Tongue (tissue), 2 donors: ENCODE measurements around the gene ZSCAN5C. TPM values are rescaled to one million over a fixed set of nuclear protein-coding genes. Genes with fewer than 3 reads are reported as not detected.
"Not testable (repeated sequence)": the region's sequence is repeated elsewhere in the genome, so short reads cannot be mapped to it uniquely, and the experiment has no call there.

Source experiments
- DNase-seq: peaks from one replicate; pipeline ENCODE4 v3.0.0-alpha.2; 2015
- total RNA-seq: library from RNA; depleted of rRNA; stranded (reverse); fragments of >200 nt; gene quantifications from one replicate; pipeline ENCODE4 v1.2.3, GENCODE V29; 2014

Gene ZSCAN5C, protein sequence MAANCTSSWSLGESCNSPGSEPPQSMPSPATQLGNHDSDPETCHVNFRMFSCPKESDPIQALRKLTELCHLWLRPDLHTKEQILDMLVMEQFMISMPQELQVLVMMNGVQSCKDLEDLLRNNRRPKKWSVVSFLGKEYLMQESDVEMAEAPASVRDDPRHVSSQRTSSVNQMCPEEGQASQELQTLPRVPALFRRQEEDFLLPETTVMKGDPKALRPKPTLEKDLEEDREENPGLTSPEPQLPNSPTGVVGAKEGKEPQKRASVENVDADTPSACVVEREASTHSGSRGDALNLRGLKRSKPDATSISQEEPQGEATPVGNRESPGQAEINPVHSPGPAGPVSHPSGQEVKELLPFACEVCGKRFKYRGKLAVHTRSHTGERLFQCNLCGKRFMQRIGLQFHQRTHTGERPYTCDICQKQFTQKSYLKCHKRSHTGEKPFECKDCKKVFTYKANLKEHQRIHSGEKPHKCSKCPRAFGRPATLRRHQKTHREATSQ
- total RNA-seq, result not detected

DNA sequence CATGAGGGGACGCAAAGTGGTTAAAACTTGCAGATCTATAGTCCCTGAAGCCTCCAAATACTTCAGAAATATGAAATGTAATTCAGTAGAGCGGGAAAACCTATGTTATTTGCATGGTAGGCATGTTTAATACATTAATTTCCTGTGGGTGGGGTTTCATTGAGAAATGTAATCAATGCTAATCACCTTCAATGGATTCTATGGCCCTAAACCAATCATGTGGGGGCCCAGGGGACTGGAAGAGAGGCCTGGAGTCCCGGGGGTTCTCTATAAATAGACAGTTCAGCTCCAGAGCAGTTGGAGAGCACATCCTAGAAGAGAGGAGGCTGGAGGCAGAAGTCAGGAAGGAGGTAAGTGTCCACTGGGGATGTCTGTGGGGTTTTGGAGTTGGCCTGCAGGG, at the start of gene ZSCAN5C:
Gene ZSCAN5C, plus strand, starts transcription at position 301 of the 400 bp plus-strand sequence. CDS start 3,641 bp downstream, outside the sequence.
- no peak for DNase-seq

- no peak for DNase-seq
Observed at GRCh38 chr19:56152644-56153043, 49.4 kb upstream of the ZSCAN5C start.

DNA sequence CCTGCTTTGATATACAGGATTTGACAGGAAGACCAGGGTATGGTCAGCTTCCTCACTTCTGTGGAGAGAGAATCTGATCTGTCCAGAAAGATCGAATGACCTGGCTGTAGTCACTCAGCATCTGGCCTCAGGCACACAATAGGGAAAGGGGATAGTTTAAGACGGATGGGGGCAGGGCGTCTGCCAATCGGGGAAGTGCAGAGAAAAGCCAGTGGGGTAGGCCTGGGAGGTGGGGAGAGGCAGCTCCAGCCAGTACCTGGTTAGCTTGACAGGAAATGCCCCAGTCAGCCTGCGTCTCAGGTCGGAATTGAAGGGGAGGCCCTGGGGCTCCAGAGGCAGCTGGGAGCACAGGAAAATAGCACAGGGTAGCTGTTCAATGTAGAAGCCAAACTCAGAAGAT, 48.6 kb upstream of the ZSCAN5C start:
- DNase-seq, result no peak

GRCh38 chr19:56155124-56155687, 46.9 kb upstream of the ZSCAN5C start:
- DNase-seq, result no peak

DNA sequence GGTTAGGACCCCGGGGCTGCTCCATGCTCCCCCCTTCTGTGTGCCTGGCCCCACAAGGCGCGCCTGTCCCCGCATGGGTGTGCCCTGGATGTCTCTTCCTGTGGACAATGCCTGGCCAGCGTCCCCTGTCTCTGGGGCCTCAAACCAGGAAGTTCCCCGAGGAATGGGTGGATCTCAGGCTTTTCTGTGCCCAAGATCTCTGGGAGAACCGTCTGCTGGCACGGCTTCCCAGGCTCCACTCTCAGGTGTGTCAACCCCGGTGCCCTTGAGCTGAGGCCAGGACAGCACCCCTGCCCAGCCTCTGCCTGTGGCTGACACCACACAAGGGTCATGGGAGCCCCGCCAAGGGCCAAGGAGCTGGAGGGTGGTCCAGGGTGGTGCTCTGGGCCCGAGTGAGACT, 45.3 kb upstream of the ZSCAN5C start:
- DNase-seq, result no peak

DNA sequence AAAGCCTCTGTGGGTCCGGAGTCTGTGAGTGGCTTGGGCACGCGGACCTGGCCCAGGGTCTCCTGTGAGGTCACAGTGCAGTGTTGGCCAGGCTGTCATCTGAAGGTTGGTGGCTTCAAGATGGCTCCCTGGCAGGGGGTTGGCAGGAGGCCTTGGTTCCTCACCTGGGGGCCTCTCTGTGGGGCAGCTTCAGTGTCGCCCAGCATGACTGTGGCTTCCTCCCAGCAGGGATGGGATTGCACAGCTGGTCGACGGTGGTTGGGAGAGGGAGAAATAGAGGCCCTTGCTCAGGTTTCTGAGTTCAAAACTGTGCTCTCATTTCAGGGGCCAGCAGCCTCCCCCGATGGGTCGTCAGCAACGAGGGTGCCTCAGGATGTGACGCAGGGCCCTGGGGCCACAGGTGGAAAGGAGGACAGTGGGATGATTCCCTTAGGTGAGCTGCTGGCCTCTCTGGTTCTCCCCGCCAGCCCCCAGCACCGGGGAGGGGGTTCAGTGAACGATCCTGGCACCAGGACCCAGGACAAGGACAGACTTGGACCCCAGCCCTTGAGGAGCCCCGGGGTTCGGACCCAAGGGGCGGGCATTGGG, 43.8 kb upstream of the ZSCAN5C start:
- DNase-seq, result no peak

GRCh38 chr19:56159009-56159559, 43.0 kb upstream of the ZSCAN5C start:
- DNase-seq, result no peak

GRCh38 chr19:56159622-56160271, 42.3 kb upstream of the ZSCAN5C start:
- no peak for DNase-seq

GRCh38 chr19:56161534-56161933, 40.5 kb upstream of the ZSCAN5C start:
- no peak for DNase-seq

- DNase-seq, result no peak
Observed at GRCh38 chr19:56162258-56162657, 39.8 kb upstream of the ZSCAN5C start.

DNA sequence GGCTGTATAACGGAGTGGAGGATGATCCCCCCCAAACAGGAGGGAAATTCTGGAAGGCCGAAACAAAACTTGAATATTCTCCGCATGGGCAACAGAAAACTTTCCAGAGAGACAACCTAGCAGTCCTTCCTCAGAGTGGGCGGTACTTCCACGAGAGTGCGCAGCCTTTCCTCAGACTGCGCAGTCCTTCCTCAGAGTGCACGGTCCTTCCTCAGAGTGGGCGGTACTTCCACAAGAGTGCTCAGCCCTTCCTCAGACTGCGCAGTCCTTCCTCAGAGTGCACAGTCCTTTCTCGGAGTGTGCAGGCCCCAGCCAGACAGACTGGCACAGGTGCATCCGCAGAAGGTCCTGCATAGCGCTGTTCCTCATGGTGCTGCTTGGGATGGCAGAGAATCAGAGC, 39.0 kb upstream of the ZSCAN5C start:
- DNase-seq, result no peak

GRCh38 chr19:56167064-56167578, 35.0 kb upstream of the ZSCAN5C start:
- peak; percentile 40 for DNase-seq

GRCh38 chr19:56170261-56170660, 31.8 kb upstream of the ZSCAN5C start:
- no peak for DNase-seq

DNA sequence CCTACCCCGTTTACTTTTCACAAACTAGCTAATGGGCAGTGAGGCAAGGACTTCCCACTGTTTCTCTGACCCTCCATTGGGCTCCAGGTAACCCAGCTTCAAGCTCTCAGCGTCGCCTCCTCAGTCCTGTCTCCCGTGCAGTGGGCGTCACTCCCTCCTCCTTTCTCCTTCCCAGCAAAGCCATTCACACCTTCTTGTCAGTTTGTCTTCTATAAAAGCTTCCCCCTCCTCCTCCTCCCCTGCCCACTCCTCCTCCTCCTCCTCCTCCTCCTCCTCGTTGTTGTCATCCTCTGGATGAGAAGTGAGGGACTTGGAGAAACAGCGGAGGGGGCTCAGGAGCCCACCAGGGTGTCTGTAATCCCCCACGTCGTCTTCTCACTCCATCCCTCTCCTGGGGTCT, 28.0 kb upstream of the ZSCAN5C start:
- no peak for DNase-seq

- DNase-seq, result no peak
Observed at GRCh38 chr19:56174550-56174949, 27.5 kb upstream of the ZSCAN5C start.

DNA sequence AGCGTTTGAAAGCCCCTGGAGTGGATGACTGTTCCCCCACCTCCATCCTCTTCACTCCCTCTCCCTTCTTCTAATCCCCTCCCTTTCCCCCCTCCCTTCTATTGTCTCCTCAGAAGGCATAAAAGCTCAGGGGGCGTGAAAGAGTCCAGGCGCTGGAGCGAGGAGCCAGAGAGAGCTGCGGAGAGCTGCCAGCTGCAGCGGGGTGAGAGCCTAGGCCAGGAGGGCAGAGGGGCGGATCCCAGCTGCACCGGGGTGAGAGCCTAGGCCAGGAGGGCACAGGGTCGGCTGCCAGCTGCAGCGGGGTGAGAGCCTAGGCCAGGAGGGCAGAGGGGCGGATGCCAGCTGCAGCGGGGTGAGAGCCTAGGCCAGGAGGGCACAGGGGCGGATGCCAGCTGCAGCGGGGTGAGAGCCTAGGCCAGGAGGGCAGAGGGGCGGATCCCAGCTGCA, 26.2 kb upstream of the ZSCAN5C start, which contains the start of gene GALP:
Gene GALP, plus strand, starts transcription at position 148 of the 447 bp plus-strand sequence. CDS start 1,101 bp downstream, outside the sequence.
- DNase-seq, result not testable (repeated sequence)

DNA sequence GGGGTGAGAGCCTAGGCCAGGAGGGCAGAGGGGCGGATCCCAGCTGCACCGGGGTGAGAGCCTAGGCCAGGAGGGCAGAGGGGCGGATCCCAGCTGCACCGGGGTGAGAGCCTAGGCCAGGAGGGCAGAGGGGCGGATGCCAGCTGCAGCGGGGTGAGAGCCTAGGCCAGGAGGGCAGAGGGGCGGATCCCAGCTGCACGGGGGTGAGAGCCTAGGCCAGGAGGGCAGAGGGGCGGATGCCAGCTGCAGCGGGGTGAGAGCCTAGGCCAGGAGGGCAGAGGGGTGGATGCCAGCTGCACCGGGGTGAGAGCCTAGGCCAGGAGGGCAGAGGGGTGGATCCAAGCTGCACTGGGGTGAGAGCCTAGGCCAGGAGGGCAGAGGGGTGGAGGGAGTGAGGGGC, 25.8 kb upstream of the ZSCAN5C start:
- DNase-seq, result not testable (repeated sequence)

DNA sequence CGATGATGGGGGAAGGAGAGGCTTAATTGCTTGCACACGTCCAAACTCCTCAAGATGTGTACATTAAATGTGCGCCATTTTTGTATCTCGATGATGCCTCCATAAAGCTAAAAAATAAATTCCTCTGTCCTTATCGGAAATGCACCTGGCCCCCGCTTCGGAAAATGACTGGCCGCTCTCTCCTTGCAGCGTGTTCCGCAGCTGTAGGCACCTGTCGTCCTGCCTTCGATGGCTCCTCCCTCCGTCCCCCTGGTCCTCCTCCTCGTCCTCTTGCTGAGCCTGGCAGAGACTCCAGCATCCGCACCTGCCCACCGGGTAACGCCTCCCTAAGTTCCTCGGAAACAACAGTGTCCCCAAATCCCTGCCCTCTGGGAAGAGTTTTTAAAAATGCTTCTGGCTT, 25.2 kb upstream of the ZSCAN5C start:
- DNase-seq, result no peak

DNA sequence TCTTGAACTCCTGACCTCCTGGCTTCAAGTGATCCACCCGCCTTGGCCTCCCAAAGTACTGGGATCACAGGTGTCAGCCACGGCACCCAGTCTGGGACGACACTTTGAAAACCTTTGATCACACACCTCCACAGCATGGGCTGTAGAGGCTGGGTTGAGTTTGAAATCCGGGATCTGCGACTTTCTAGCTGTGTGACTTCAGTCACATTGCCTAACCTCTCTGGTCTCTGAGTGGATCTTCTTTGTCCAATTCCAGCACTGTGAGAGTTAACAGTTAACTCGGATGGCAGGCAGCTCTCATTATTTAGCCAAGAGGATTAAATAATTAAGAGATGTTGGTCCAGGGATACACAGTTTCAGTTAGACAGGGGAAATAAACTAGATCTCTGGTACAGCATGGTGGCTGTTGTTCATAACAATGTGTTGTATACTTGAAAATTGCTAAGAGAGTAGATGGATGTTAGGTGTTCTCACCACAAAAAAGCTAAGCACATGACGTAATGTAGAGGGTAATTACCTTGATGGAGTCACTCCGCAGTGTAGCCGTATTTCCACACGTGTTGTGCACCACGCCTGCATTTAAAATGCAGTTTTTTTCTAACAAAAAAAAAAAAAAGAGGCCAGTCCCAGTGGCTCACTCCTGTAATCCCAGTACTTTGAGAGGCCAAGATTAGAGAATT, 24.4 kb upstream of the ZSCAN5C start:
- DNase-seq, result no peak

DNA sequence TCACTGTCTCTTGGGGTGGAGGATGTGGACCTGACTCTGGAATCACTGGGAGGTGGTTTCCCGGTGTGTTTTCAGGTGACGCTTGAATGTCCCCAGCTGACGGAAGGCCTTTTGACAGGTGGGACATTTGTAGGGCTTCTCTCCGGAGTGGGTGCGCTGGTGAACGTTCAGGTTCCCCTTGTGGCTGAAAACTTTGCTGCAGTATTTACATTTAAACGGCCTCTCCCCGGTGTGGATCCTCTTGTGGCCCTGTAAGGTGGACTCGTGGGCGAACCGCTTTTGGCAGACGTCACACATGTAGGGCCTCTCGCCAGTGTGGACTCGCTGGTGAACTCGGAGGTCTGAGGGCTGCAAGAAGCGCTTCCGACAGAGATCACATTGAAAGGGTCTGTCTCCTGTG, 12.3 kb upstream of the ZSCAN5C start:
- no peak for DNase-seq

GRCh38 chr19:56191115-56191514, 11.0 kb upstream of the ZSCAN5C start:
- DNase-seq, result no peak
